Measurements from ENCODE around the gene CDC20B.

DNA sequence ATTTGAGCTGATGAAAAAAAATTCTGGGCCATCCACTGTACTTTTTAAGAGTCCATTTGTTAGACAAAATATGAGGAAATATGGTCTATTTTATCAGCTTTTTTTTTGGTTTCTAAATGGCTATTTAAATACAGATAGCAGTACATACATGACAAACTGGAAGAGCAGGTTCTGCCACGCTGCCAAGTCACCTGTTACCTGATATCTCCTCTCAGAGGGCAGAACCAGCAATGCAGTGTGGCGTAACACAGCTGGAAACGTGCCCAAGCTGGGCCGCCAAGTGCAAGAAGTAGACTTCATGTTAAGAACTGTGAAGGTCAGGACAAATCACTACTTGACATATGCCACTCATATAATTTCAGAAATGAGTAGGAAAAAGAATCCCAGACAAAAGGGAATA is 46.0 kb upstream of the CDC20B start:
- TF ChIP-seq, protein P1, sequence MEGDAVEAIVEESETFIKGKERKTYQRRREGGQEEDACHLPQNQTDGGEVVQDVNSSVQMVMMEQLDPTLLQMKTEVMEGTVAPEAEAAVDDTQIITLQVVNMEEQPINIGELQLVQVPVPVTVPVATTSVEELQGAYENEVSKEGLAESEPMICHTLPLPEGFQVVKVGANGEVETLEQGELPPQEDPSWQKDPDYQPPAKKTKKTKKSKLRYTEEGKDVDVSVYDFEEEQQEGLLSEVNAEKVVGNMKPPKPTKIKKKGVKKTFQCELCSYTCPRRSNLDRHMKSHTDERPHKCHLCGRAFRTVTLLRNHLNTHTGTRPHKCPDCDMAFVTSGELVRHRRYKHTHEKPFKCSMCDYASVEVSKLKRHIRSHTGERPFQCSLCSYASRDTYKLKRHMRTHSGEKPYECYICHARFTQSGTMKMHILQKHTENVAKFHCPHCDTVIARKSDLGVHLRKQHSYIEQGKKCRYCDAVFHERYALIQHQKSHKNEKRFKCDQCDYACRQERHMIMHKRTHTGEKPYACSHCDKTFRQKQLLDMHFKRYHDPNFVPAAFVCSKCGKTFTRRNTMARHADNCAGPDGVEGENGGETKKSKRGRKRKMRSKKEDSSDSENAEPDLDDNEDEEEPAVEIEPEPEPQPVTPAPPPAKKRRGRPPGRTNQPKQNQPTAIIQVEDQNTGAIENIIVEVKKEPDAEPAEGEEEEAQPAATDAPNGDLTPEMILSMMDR (IDR thresholded peaks at IDR 0.05) = no peak
- no peak for TF ChIP-seq TCF7L2 (IDR thresholded peaks at IDR 0.05; ENCODE audit: low read depth, low read length)
- no peak for TF ChIP-seq POLR2AphosphoS5 (IDR thresholded peaks at IDR 0.05; ENCODE audit: low read depth, low read length)
- TF ChIP-seq, protein P2, sequence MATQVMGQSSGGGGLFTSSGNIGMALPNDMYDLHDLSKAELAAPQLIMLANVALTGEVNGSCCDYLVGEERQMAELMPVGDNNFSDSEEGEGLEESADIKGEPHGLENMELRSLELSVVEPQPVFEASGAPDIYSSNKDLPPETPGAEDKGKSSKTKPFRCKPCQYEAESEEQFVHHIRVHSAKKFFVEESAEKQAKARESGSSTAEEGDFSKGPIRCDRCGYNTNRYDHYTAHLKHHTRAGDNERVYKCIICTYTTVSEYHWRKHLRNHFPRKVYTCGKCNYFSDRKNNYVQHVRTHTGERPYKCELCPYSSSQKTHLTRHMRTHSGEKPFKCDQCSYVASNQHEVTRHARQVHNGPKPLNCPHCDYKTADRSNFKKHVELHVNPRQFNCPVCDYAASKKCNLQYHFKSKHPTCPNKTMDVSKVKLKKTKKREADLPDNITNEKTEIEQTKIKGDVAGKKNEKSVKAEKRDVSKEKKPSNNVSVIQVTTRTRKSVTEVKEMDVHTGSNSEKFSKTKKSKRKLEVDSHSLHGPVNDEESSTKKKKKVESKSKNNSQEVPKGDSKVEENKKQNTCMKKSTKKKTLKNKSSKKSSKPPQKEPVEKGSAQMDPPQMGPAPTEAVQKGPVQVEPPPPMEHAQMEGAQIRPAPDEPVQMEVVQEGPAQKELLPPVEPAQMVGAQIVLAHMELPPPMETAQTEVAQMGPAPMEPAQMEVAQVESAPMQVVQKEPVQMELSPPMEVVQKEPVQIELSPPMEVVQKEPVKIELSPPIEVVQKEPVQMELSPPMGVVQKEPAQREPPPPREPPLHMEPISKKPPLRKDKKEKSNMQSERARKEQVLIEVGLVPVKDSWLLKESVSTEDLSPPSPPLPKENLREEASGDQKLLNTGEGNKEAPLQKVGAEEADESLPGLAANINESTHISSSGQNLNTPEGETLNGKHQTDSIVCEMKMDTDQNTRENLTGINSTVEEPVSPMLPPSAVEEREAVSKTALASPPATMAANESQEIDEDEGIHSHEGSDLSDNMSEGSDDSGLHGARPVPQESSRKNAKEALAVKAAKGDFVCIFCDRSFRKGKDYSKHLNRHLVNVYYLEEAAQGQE (IDR thresholded peaks at IDR 0.05; ENCODE audit: insufficient read depth in 1 of 2, low read depth in 2 of 2, low read length in 1 of 2) = no peak
- no peak for TF ChIP-seq SIN3A (IDR thresholded peaks at IDR 0.05; ENCODE audit: borderline replicate concordance, insufficient read depth, low read depth, low read length)
